Measurements from ENCODE around the gene RIPPLY2.
"Not testable (repeated sequence)": the region's sequence is repeated elsewhere in the genome, so short reads cannot be mapped to it uniquely, and the experiment has no call there.

Gene RIPPLY2

GRCh38 chr6:83853178-83854000 is at the start of gene RIPPLY2:
RIPPLY2 (plus strand) TSS chr6:83853360; CDS start chr6:83853417, 57 bp downstream.
- no peak for DNase-seq

- DNase-seq, result not testable (repeated sequence)
Measured at GRCh38 chr6:83803492-83803891, 49.7 kb upstream of the RIPPLY2 start.

- DNase-seq, result no peak
Measured at GRCh38 chr6:83804886-83805285, 48.3 kb upstream of the RIPPLY2 start.

- no peak for DNase-seq
Measured at GRCh38 chr6:83808005-83808404, 45.2 kb upstream of the RIPPLY2 start.

GRCh38 chr6:83808926-83809325 is 44.2 kb upstream of the RIPPLY2 start:
- DNase-seq, result no peak

GRCh38 chr6:83812595-83812994 is 40.6 kb upstream of the RIPPLY2 start:
- DNase-seq, result no peak

GRCh38 chr6:83815631-83816272 is 37.4 kb upstream of the RIPPLY2 start:
- DNase-seq, result no peak

- DNase-seq, result no peak
Measured at GRCh38 chr6:83822629-83823169, 30.5 kb upstream of the RIPPLY2 start.

- DNase-seq, result no peak
Measured at GRCh38 chr6:83824388-83824801, 28.8 kb upstream of the RIPPLY2 start.

GRCh38 chr6:83824831-83825230 is 28.3 kb upstream of the RIPPLY2 start:
- no peak for DNase-seq

GRCh38 chr6:83827050-83827449 is 26.1 kb upstream of the RIPPLY2 start:
- DNase-seq, result no peak

GRCh38 chr6:83838727-83839126 is 14.4 kb upstream of the RIPPLY2 start:
- no peak for DNase-seq

GRCh38 chr6:83844170-83844569 is 9.0 kb upstream of the RIPPLY2 start:
- DNase-seq, result no peak

- no peak for DNase-seq
Measured at GRCh38 chr6:83846291-83846690, 6.9 kb upstream of the RIPPLY2 start.

GRCh38 chr6:83847179-83847578 is 6.0 kb upstream of the RIPPLY2 start:
- no peak for DNase-seq

GRCh38 chr6:83849127-83849526 is 4.0 kb upstream of the RIPPLY2 start:
- DNase-seq, result no peak

GRCh38 chr6:83849610-83850009 is 3.5 kb upstream of the RIPPLY2 start:
- DNase-seq, result no peak

GRCh38 chr6:83852528-83853177 is 507 bp upstream of the RIPPLY2 start:
- no peak for DNase-seq

GRCh38 chr6:83854001-83854501 is 891 bp downstream of the RIPPLY2 start:
- no peak for DNase-seq

- no peak for DNase-seq
Measured at GRCh38 chr6:83854766-83855165, 1.6 kb downstream of the RIPPLY2 start.

- DNase-seq, result peak; percentile 88
Measured at GRCh38 chr6:83859410-83860358, 6.5 kb downstream of the RIPPLY2 start, which contains the start of gene CYB5R4. CYB5R4 (plus strand) TSS chr6:83859689; CDS start chr6:83859783, 94 bp downstream.

GRCh38 chr6:83860359-83860755 is 7.2 kb downstream of the RIPPLY2 start:
- DNase-seq, result no peak

Measured in NCI-H1048 (cell line).